Esophagus squamous epithelium (tissue), 5 donors: ENCODE data around the gene OS9. TPM values are rescaled to one million over a fixed set of nuclear protein-coding genes. Genes with fewer than 3 reads are reported as not detected.
A peak's percentile ranks its signal among the peaks of the same experiment; 100 is the strongest.

Source experiments
- DNase-seq: peaks from one replicate; lab custom pipeline; 2025; lab: John Stamatoyannopoulos, UW
- H3K27ac ChIP-seq, 4 donors: fragments of 200-600 bp; sonication (generic); one replicate each; pipeline ENCODE4 v1.5.1; 2016 to 2019; ENCODE audit warnings: mild to moderate bottlenecking in 1 of 4
- H3K27me3 ChIP-seq, 4 donors: fragments of 200-600 bp; sonication (generic); 1 replicate in 3 of 4; 2 replicates in 1 of 4; pipeline versions ENCODE4 v1.5.1 to v1.6.0; 2017 to 2021; ENCODE audit warnings: antibody characterized with exemption in 1 of 4
- H3K36me3 ChIP-seq, 3 donors: fragments of 200-600 bp; sonication (generic); one replicate each; pipeline ENCODE4 v1.5.1; 2016 to 2019
- H3K4me1 ChIP-seq, 3 donors: fragments of 200-600 bp; sonication (generic); one replicate each; pipeline ENCODE4 v1.5.1; 2017 to 2019
- H3K4me3 ChIP-seq, 4 donors: fragments of 200-600 bp; sonication (generic); 1 replicate in 3 of 4; 2 replicates in 1 of 4; pipeline ENCODE4 v1.5.1; 2016 to 2019; ENCODE audit warnings: mild to moderate bottlenecking in 2 of 4, moderate library complexity in 1 of 4
- H3K9me3 ChIP-seq, 3 donors: fragments of 200-600 bp; sonication (generic); one replicate each; pipeline ENCODE4 v1.5.1; 2016 to 2019
- CTCF ChIP-seq, 6 experiments: fragments of 450-650 bp in 4 of 6; fragments of 200-600 bp in 2 of 6; sonication (generic) in 2 of 6; IDR thresholded peaks; one replicate each; pipeline ENCODE4 v1.5.1; 2016 to 2019; ENCODE audit warnings: antibody characterized with exemption in 6 of 6, mild to moderate bottlenecking in 4 of 6, moderate library complexity in 4 of 6
- POLR2A ChIP-seq, 4 donors: fragments of 450-650 bp; IDR thresholded peaks; one replicate each; pipeline ENCODE4 v1.6.1; 2017; ENCODE audit warnings: antibody characterized with exemption in 4 of 4, mild to moderate bottlenecking in 4 of 4, moderate library complexity in 3 of 4
- WGBS, 2 donors: methylation state at CpG; one replicate each; pipeline ENCODE4 v1.1.5; 2018; 5-methylcytosine and 5-hydroxymethylcytosine counted together
- intact Hi-C: fragments of 100-400 bp; cut with DNase I; formaldehyde crosslinking; loops from one replicate; pipeline ENCODE4 v1.15.0; 2022
- total RNA-seq, 4 donors: library from RNA; depleted of rRNA; stranded (reverse); fragments of >200 nt; gene quantifications; one replicate each; pipeline ENCODE4 v1.1.0, GENCODE V29; 2016
- donor health status: DM: yes; HTN: yes; CAD: no.

Gene OS9
- total RNA-seq, 4 donors from 2014 or later, result 151 to 231 (median 168) TPM

- WGBS, 2 donors, result 92 to 93% methylated on average over 15 of the region's 15 CpGs
- no peak overlapping the region for H3K4me3 ChIP-seq
- H3K9me3 ChIP-seq, result no peaks in the 10 kb centered on the region
- TF ChIP-seq CTCF (IDR thresholded peaks at IDR 0.05), result no peak
- no peak overlapping the region for H3K27ac ChIP-seq
- peaks cover 0 to 21% (median 15%) of the 10 kb centered on the region in 3 donors for H3K36me3 ChIP-seq
- H3K4me1 ChIP-seq, result peaks cover 5 to 21% (median 11%) of the 10 kb centered on the region in 3 donors
- intact Hi-C loops, result no loop called here
- peaks cover 0 to 15% (median 0%) of the 10 kb centered on the region in 4 donors for H3K27me3 ChIP-seq
- DNase-seq, result no peak
Measured at GRCh38 chr12:57692500-57692899, 1.4 kb upstream of the OS9 start.

- 49 to 52% methylated on average over 8 to 10 of the region's 10 CpGs for WGBS, 2 donors
- H3K9me3 ChIP-seq, result no peaks in the 10 kb centered on the region
- H3K27ac ChIP-seq, result peak overlapping the region in 1 of 4 donors; percentile 52
- TF ChIP-seq POLR2A (IDR thresholded peaks at IDR 0.05) (no peak), CTCF (IDR thresholded peaks at IDR 0.05) (no peak)
- H3K27me3 ChIP-seq, result peaks cover 0 to 9% (median 0%) of the 10 kb centered on the region in 4 donors
- H3K4me3 ChIP-seq, result peak overlapping the region in 3 of 4 donors; percentile 81 to 96 (median 88)
- peaks cover 0 to 29% (median 15%) of the 10 kb centered on the region in 3 donors for H3K36me3 ChIP-seq
- intact Hi-C loops, result no loop called here
- no peak for DNase-seq
- H3K4me1 ChIP-seq, result peaks cover 5 to 21% (median 11%) of the 10 kb centered on the region in 3 donors
Measured at GRCh38 chr12:57693317-57693658, 644 bp upstream of the OS9 start.

GRCh38 chr12:57694459-57695019 is 607 bp downstream of the OS9 start:
- intact Hi-C loops, result no loop called here
- Histone ChIP-seq H3K27me3 (peaks cover 0 to 1% (median 0%) of the 10 kb centered on the region in 4 donors), H3K27ac (peak overlapping the region; percentile 85 to 91 (median 88)), H3K4me3 (peak overlapping the region; percentile 77 to 96 (median 84)), H3K9me3 (no peaks in the 10 kb centered on the region), H3K36me3 (peaks cover 0 to 41% (median 15%) of the 10 kb centered on the region in 3 donors), H3K4me1 (peaks cover 5 to 21% (median 11%) of the 10 kb centered on the region in 3 donors)
- no peak for TF ChIP-seq CTCF (IDR thresholded peaks at IDR 0.05)
- no peak for TF ChIP-seq POLR2A (IDR thresholded peaks at IDR 0.05)
- 0 to 1% methylated on average over 11 to 14 of the region's 15 CpGs for WGBS, 2 donors
- DNase-seq, result no peak

- TF ChIP-seq POLR2A (IDR thresholded peaks at IDR 0.05) (no peak), CTCF (IDR thresholded peaks at IDR 0.05) (no peak)
- Histone ChIP-seq H3K27ac (no peak overlapping the region), H3K36me3 (peaks cover 0 to 51% (median 15%) of the 10 kb centered on the region in 3 donors), H3K27me3 (no peaks in the 10 kb centered on the region), H3K4me1 (peaks cover 5 to 21% (median 11%) of the 10 kb centered on the region in 3 donors), H3K4me3 (no peak overlapping the region), H3K9me3 (no peaks in the 10 kb centered on the region)
- 84 to 88% methylated on average over 5 to 9 of the region's 11 CpGs for WGBS, 2 donors
- DNase-seq, result no peak
- intact Hi-C loops, result no loop called here
Measured at GRCh38 chr12:57695770-57696432, 2.0 kb downstream of the OS9 start.

GRCh38 chr12:57697076-57697475 is 3.1 kb downstream of the OS9 start:
- Histone ChIP-seq H3K9me3 (no peaks in the 10 kb centered on the region), H3K27me3 (no peaks in the 10 kb centered on the region), H3K27ac (no peak overlapping the region), H3K4me3 (no peak overlapping the region), H3K36me3 (peaks cover 0 to 61% (median 15%) of the 10 kb centered on the region in 3 donors), H3K4me1 (peaks cover 5 to 21% (median 11%) of the 10 kb centered on the region in 3 donors)
- intact Hi-C loops, result no loop called here
- no peak for DNase-seq
- TF ChIP-seq CTCF (IDR thresholded peaks at IDR 0.05) (no peak), POLR2A (IDR thresholded peaks at IDR 0.05) (no peak)
- WGBS, 2 donors, result 100% methylated on average over 1 of the region's 1 CpG
